Sigmoid colon (tissue), 4 donors: Measurements from ENCODE around the gene HNRNPC.

ENCODE experiments used
- CTCF ChIP-seq, 4 experiments: fragments of 450-650 bp in 3 of 4; fragments of 200-600 bp in 1 of 4; IDR thresholded peaks; one replicate each; pipeline ENCODE4 v1.5.1; 2016 to 2019; ENCODE audit warnings: antibody characterized with exemption in 4 of 4, mild to moderate bottlenecking in 3 of 4, moderate library complexity in 2 of 4
- EP300 ChIP-seq, 4 donors: sonication (generic); formaldehyde crosslinking; IDR thresholded peaks; one replicate each; pipeline ENCODE4 v1.6.1; 2017; ENCODE audit warnings: antibody characterized with exemption in 4 of 4
- POLR2A ChIP-seq, 2 donors: fragments of 450-650 bp; IDR thresholded peaks; one replicate each; pipeline ENCODE4 v1.6.1; 2016; ENCODE audit warnings: antibody characterized with exemption in 2 of 2, mild to moderate bottlenecking in 2 of 2, moderate library complexity in 2 of 2
- POLR2AphosphoS5 ChIP-seq, 4 donors: sonication (generic); formaldehyde crosslinking; IDR thresholded peaks; one replicate each; pipeline ENCODE4 v1.6.1; 2017; ENCODE audit warnings: antibody characterized with exemption in 4 of 4

DNA sequence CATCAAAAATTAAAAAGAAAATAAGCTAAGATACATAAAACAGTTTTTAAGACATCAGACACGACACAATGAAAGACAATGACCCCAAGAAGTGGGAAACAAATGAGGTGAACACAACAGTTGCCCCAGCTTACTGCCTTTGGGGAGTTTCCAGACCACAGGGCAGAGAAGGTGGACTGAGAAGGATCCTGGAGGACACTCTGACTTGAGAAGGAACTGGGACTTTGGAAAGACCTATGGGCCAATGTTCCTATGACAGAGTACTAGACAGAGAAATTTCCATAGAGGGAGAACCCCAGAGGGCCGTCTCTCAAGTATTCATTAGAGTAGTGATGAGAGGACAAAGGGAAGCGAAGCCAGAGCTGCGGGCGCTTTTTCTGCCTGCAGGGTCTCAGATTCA lies 107.2 kb downstream of the HNRNPC start:
- TF ChIP-seq CTCF (IDR thresholded peaks at IDR 0.05) (no peak), POLR2A (IDR thresholded peaks at IDR 0.05) (no peak), EP300 (IDR thresholded peaks at IDR 0.05) (no peak), POLR2AphosphoS5 (IDR thresholded peaks at IDR 0.05) (no peak)
